ENCODE measurements around the gene PCDH9.

- TF ChIP-seq CTCF (IDR thresholded peaks at IDR 0.05; ENCODE audit: low read depth, low read length) (no peak), EZH2phosphoT487 (IDR thresholded peaks at IDR 0.05; ENCODE audit: low read depth) (no peak)
Measured at GRCh38 chr13:67273001-67273400, 42.9 kb upstream of the PCDH9 start.

All from OCI-LY3 (cell line).